Femur (tissue), 1 donor: ENCODE data around the gene SPRYD4.
"Not testable (repeated sequence)": the region's sequence is repeated elsewhere in the genome, so short reads cannot be mapped to it uniquely, and the experiment has no call there.

ENCODE experiments used
- DNase-seq: peaks from one replicate; pipeline ENCODE4 v3.0.0-alpha.2; 2017

Gene SPRYD4

GRCh38 chr12:56477521-56478225 is 9.3 kb downstream of the SPRYD4 start:
- no peak for DNase-seq

- DNase-seq: no peak
Measured at GRCh38 chr12:56479625-56480024, 11.2 kb downstream of the SPRYD4 start.

- DNase-seq: no peak
Measured at GRCh38 chr12:56484566-56484965, 16.2 kb downstream of the SPRYD4 start.

GRCh38 chr12:56486694-56487093 is 18.3 kb downstream of the SPRYD4 start:
- DNase-seq: no peak

- DNase-seq: peak; percentile 40
Measured at GRCh38 chr12:56487448-56488040, 19.2 kb downstream of the SPRYD4 start.

- DNase-seq: peak; percentile 73
Measured at GRCh38 chr12:56488041-56488955, 19.9 kb downstream of the SPRYD4 start, which contains the start of gene GLS2. Gene GLS2, minus strand, starts transcription at chr12:56488161. Its CDS starts 43 bp downstream, at chr12:56488118.

- no peak for DNase-seq
Measured at GRCh38 chr12:56490360-56490759, 22.0 kb downstream of the SPRYD4 start.

- not testable (repeated sequence) for DNase-seq
Measured at GRCh38 chr12:56493409-56494105, 25.2 kb downstream of the SPRYD4 start.

GRCh38 chr12:56494106-56494415 is 25.7 kb downstream of the SPRYD4 start:
- DNase-seq: not testable (repeated sequence)

- DNase-seq: not testable (repeated sequence)
Measured at GRCh38 chr12:56494481-56494880, 26.1 kb downstream of the SPRYD4 start.

- peak; percentile 64 for DNase-seq
Measured at GRCh38 chr12:56496704-56497103, 28.3 kb downstream of the SPRYD4 start.

- not testable (repeated sequence) for DNase-seq
Measured at GRCh38 chr12:56498126-56498902, 29.9 kb downstream of the SPRYD4 start.

- DNase-seq: not testable (repeated sequence)
Measured at GRCh38 chr12:56499452-56499851, 31.1 kb downstream of the SPRYD4 start.

GRCh38 chr12:56499879-56500278 is 31.5 kb downstream of the SPRYD4 start:
- DNase-seq: not testable (repeated sequence)

GRCh38 chr12:56510786-56511185 is 42.4 kb downstream of the SPRYD4 start:
- no peak for DNase-seq

- DNase-seq: not testable (repeated sequence)
Measured at GRCh38 chr12:56514014-56514318, 45.6 kb downstream of the SPRYD4 start.

GRCh38 chr12:56517854-56518253 is 49.5 kb downstream of the SPRYD4 start:
- no peak for DNase-seq

GRCh38 chr12:56518570-56518969 is 50.2 kb downstream of the SPRYD4 start:
- DNase-seq: no peak

GRCh38 chr12:56520048-56520447 is 51.7 kb downstream of the SPRYD4 start:
- DNase-seq: no peak

GRCh38 chr12:56520506-56520905 is 52.1 kb downstream of the SPRYD4 start:
- no peak for DNase-seq

- no peak for DNase-seq
Measured at GRCh38 chr12:56521209-56521589, 52.8 kb downstream of the SPRYD4 start.
